GM19468 (cell line): ENCODE results near the gene PLK5.
"Not testable (repeated sequence)": the region's sequence is repeated elsewhere in the genome, so short reads cannot be mapped to it uniquely, and the experiment has no call there.

Experiments used
- ATAC-seq: cut with Tn5 transposase; IDR thresholded peaks from one replicate; pipeline ENCODE4 v1.9.1; 2021; ENCODE audit warnings: mild to moderate bottlenecking, moderate library complexity, moderate number of reproducible peaks; ENCODE audit not compliant: unreplicated experiment; ENCODE audit errors: extremely low read depth

PLK5 gene

DNA sequence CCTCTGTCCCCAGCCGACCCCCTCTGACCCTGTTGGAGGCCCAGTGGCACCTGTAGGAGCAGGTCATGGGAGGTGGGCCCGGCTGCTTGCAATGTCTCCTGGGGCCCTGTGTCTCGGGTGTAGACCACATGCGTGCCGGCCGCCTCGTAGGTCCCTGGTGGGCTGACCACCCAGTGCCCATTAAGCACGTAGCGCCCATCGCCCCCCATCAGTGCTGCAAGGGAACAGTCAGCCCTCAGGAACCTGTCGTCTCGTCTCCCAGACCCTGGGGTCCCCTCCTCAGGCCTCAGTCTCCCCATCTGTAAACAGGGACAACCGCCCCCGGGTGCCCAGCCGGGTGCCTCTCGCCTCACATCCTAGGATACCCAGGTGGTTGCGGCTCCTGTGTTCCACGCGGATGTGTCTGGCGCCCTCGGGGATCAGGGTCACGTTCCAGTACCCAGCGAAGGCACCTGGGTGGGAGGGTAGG lies 16.7 kb upstream of the PLK5 start:
- ATAC-seq, result no peak

DNA sequence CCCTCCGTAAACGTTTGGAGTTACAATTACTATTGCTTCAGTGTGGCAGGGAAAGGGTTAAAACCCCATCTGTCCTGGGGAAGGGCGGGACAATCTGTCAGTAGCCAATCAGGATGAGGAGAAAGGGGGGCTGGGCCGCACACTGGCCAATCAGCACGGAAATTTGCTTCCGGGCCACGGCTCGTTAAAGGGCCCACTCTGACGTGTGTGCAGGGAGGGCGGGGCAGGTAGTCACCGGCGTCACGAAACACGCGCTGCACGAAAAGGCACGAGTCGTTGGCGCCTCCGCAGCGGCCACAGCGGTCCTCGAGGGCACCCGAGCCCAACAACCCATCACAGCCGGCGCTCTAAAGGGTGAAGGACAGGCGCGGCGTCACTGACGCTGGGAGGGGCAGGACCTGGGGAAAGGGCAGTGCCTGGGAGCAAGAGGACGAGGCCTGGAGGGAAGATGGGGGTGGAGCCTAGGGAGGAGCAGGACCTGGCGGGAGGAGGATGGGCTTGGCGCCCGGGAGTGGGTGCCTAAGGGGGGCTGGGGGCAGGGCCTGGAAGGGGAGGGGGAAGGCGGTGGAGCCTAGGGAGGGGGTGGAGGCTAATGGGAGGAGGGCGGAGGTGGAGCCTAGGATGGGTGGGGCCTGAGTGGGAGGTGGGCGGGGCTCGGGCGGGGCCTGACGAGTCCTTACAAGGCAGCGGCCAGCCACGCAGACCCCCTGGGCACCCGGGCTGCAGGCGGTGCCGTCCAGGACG lies 15.9 kb upstream of the PLK5 start:
- no peak for ATAC-seq

DNA sequence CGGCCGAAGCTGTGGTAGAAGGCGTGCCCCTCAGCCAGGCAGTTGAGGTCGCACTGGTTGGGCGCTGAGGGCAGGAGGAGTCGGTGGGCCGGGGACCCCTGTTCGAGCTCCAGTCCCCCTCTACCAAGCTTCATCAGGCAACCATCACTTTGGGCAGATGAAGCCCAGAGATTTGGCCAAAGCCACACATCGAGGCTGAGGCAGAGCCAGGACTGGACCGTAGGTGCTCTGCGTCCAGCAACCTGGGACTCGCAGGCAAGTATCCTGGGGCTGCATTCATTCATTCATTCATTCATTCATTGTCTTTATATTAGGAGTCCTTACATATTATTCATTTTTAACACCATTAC lies 15.4 kb upstream of the PLK5 start:
- ATAC-seq, result no peak

DNA sequence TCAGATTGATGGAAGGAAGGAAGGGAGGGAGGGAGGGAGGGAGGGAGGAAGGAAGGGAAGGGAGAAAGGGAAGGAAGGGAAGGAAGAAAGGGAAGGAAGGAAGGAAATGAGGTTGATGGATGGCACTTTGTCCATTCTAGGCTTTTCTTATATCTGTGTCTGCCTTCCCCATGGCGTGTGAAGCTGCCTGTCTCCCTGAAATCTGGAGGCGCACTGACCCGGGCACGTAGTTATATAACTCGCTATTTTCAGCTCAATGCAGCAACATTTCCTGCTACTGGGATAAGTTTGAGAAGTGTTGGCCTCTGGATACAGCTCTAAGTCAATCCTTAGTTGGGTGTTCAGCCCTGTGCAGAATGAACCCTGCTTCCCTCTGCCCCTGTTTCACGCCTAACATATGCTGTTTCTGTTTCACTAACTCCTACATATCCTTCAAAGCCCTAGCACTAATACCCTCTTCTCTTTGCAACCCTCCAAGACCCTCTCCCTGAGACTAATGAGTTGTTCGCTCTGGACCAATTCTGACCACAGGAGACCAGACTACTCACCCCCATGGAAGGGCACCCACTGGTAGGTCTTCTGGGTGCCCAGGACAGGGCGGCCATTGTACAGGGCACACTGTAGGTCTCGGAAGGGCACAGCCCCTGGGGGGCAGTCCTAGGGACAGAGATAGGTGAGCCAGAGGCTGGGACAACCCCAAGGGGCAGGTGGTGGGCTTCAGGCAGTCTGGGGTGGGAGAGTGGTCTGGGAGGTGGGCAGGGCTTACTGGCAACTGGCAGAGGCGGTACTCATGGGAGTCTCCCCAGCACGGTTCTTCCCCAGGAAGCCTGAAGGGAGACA lies 14.1 kb upstream of the PLK5 start:
- no peak for ATAC-seq

DNA sequence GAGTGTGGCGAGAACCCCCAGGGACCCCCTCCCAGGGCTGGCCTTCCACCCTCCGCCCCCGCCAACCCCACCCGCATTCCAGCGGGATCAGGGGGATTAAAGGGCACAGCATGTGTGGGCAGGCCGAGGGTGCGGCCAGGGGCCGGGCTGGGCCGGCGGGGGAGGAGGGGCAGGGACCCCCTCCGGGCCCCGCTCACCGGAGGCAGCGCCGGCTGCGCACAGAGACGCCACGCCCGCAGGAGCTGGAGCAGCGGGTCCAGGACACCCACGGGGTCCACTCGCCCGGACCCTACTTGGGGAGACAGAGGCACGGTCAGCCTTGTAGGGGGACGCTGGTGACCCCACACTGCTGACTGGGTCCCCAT lies 13.5 kb upstream of the PLK5 start:
- no peak for ATAC-seq

DNA sequence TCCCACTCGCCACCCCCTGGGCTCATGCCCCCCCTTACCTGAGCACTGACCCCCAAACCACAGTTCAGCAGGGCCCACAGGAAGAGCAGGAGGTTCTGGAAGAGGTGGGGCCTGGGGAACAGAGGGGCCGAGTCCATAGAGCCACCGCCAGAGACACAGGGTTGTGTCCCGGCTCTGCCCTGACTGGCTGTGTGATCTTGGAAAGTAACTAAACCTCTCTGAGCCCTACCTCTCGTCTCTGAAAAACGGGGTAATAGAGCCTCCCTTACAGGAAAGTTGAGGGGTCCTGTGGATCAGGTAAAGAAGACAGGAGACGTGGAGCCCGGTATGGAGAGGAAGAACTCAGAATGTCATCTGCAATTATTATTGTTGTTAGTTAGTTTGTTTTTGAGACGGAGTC lies 13.1 kb upstream of the PLK5 start:
- no peak for ATAC-seq

DNA sequence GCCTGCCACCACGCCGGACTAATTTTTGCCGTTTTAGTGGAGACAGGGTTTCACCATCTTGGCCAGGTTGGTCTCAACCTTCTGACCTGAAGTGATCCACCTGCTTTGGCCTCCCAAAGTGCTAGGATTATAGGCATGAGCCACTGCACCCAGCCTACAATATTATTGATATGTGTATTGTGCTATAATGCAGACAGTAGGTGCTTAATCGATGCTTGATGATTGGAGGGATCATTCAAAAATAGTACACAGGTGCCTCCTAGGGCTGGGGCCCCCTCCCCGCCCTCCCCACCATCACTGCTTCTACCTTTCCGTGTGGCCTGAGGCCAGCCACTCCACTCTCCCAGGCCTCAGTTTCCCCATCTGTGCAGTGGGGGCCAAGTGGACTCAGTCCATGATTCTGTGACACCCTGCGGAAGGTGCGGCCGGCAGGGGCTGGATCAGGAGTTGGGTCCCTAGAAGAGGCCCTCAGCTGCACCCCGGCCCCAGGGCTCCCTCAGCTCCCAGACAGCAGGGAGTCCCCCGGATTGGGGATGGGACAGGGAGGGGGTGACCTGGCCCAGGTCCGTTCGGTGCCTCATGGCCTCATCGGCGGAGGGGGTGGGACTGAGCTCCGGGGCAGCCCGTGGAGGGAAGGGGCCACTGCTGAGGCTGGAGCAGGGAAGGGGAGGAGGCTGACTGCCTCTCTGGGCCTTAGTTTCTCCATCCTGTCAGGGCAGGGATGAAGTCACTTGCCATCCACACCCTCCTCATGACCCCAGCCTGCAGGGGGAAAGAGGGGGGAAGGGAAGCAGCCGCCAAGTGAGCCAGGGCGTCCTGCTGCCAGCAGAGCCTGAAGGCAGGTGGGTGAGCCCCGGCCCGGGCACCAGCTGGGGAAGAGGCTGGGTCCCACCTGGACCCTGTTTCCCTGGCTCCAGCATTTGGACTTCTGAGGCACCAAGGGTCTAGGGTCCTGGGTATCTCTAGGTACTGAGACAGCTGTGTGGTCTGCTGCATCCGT lies 12.3 kb upstream of the PLK5 start:
- no peak for ATAC-seq

DNA sequence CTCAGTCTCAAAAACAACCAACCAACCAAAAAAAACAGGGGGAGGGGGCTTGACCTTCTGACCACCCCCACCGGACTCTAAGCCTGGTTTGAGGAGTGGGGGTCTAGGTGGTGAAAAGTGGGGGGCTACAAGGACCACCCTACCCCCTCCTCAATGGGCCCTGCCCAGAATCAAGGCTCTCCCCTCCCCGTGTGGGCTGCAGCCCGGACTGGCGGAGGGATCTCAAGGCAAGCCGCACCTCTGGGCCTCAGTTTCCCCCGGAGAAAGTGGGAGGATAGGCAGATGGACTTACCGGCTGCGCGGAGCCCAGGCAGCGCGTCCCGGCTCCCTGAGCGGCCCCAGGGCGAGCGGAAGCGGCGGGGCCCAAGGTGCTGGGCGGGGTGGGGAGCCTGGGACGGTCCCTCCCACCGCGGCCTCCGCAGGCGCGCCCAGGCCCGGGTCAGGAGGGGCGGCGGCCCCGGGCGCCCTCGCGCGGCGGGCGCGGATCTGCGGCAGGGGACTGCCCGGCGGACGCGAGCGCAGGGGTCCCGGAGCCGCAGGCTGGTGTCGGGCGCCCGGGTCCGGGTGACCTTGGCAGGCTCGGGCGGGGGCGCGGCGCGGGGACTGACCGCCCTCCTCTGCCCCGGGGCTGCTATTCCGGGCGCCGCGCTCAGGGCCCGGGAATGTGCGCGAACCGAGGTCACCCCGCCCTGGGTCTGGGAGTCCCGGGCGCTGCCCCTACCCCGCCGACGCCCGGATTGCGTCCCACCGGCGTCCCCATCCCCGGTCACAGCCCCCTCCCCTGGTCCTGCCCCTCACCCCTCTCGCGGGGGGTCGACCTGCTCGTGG lies 11.0 kb upstream of the PLK5 start, which contains the start of gene ADAMTSL5:
Gene ADAMTSL5, minus strand, starts transcription at position 349 of the 828 bp plus-strand sequence. CDS start 2,076 bp downstream, outside the sequence.
- no peak for ATAC-seq

DNA sequence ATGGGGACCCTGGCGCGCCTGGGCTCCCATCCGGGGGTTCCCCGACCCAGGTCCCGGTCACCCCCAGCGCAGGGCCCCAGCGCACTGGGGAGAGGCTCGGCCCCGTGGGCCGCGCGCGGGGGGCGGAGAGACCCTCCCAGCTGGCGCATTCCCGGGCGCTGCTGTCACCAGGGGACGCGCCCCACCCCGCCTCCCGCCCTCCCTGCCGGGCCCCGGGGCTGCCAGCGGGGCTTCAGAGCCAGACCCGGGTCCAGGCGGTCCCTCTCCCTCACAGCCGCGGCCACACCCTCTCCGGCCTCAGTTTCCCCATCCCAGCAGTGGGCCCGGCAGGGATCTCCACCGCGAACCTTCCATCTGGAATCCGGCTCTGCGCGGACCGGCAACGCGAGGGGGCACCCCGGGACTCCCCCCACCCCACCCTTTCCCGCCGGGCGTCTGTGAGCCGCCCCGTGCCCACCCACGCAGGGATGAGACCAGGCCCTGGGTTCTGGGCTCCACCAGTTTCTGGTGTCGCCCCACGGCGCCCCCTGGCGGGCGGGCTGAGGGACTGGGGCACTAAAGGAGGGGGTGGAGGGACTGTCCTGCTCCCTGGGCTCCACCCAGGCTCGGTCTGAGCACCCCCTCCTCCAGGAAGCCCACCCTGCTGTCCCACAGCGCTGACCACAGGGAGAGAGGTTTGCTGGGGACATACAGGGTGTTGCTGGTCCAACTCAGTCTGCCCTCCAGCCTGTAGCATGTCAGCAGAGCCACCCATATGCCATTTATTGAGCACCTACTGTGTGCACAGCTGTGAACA lies 10.2 kb upstream of the PLK5 start:
- ATAC-seq, result no peak

DNA sequence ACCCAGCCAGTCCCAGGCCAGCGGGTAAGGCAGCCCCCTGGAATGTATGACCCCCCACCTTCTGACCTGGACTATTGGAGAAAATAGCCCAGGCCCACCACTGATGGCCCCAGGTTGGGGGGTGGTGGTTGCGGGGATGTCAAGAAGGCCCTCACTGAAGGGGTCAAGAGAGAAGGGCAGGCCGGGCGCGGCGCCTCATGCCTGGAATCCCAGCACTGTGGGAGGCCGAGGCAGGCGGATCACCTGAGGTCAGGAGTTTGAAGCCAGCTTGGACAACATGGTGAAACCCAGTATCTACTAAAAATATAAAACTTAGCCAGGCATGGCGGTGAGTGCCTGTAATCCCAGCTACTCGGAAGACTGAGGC lies 9.6 kb upstream of the PLK5 start:
- ATAC-seq, result no peak

DNA sequence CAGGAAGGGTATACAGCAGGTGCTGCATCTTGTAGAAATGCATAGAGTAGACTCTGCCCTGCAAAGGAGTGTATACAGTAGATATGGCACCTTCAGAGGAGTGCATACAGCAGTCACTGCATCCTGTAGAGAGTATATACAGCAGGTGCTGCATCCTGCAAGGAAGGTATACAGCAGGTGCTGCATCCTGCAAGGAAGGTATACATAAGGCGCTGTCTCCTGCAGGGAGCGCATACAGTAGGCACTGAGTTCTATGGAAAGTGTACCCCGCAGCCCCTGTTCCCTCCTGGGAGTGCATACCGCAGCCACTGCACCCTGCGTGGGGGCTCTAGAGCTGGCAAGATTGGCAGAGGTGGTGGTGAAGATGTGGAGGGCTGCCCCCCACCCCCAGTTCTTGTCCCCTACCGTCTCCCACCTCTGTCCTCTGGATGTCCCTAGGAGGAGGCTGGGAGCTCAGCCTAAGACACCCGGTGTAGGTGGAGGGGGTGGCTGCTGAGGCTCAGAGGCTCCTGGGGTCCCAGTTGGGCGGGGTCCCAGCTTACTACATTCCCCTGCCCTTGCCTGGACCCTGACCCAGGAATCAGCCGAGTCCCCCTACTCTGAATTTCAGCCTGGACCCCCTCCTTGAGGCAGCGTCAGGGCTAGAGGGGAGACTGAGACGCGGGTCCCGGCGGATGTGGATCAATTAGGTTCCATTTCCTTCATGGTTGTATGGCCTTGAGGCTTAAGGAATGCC lies 8.7 kb upstream of the PLK5 start:
- no peak for ATAC-seq

DNA sequence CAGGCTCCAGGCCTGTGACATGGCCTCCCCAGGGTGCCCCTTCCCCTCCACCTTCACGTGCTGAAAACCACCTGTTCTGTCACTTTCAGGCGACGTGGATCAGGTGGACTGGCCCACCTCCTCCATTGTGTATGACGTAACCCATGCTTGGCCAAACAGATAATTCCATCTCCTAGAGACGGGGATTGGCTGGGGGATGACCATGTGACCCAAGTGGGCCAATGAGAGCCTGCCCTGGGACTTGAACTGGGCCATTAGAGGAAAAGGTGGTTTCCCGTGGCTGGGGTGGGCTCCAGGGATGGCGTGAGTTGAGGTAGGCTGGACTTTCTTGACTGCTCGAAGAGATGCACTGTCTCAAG lies 7.5 kb upstream of the PLK5 start:
- no peak for ATAC-seq

DNA sequence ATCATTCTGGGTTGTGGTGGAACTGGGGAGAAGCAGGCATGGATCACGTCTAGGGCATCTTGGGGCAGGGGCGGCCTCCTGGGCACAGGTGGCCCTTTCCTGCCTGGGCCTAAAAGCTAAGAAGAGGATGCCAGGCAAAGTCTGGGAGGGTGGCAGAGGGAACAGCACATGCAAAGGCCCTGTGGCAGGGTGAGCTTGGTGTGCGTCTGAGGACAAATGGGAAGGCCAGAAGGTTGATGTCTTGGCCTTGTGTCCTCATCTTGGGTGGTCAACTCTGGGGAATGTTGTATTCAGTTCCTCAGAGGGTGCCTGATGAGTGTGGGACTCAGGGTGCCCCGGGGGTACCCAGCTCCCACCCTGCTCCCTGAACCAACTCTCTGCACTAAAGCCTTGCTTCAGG lies 5.4 kb upstream of the PLK5 start:
- ATAC-seq, result no peak

DNA sequence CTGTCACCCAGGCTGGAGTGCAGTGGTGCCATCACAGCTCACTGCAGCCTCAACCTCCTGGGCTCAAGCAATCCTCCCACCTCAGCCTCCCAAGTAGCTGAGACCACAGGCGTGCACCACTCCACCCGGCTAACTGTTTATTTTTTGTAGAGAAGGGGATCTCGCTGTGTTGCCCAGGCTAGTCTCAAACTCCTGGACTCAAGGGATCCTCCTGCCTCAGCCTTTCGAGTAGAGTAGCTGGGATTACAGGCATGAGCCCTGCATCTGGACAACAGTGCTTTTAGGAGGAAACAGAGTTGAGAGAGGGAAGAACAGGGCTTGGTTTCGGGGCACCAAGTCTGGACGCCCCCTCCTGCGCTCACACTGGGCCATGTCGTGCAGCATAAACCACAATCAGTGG lies 4.1 kb upstream of the PLK5 start:
- not testable (repeated sequence) for ATAC-seq

DNA sequence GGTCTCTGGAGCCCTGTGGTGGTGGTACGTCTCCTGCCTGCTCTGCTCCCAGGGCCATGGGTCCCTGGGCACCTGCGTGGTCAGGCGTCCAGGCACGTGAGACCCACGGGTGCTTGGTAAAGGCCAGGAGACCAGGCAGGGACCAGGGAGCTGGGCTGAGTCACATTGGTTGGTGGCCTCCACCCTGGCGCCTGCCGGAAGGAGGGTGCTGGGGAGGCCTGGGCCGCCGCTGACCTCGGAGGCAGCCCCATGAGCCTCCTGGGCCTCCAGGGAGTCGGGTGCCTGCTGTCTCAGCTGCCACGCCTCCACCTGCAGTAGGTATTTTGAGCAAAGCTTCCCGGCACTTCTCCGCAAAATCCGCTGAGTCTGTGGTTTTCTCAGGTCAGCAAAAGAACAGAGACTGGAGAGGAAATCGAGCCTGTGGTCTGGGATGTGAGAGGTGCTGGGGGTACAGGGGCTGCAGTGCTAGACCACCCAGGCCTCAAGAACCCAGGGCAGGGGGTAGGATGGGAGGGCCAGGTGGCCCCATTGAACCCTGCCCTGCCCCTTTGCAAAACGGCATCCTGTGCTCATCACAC lies 3.6 kb upstream of the PLK5 start:
- ATAC-seq, result no peak

DNA sequence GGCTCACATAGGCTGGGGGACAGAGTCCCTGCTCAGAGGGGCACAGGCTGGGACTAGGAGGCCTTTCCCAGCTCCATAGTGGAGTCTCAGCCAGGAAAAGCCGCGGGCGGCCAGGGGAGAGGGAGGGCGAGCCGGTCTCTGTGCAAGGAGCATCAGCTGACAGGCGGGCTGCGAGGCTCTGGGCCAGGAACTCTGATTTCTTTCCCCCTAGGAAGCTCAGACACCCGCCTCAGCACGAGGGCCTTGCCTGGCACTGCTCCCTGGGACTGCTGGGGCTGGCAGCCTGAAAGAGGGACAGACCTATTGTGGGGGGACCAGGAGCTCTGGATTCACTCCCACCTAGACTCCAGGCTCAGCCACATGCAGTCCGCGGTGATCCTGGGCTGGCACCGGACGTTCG lies 2.2 kb upstream of the PLK5 start:
- ATAC-seq, result no peak

DNA sequence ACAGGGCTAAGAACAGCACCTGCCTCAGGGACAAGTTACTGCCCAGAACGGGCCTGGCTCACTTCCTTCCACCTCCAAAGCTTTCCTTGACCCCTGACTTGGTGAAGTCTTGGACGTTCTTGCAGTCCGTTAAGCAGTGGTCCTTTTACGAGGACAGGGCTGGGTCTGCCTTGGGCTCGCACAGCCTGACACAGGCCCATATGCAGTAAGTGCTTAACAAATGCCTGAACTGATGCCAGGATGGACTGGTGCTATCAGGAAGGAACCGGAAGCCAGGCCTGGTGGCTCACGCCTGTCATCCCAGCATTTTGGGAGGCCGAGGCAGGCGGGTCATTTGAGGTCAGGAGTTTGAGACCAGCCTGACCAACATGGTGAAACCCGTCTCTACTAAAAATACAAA lies 1.8 kb upstream of the PLK5 start:
- ATAC-seq, result no peak

DNA sequence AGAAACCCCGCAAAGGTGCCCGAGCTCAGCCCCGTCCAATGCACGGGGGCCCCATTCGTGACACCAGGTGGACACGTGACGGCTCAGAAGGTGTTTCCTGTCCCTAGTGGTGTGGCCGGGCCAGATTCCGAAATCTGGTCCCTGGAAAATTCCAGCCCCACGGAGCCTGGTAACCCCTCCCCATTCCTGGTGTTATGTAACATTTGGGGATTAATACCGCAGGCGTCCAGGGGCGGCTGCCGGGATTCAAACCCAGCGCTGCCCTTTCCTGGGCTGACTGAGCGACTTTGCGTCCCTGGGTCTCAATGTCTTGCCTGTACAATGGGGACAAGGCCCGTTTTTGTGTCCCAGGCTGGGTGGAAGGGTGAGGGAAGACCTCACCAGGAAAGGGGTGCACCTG lies 1.0 kb upstream of the PLK5 start:
- no peak for ATAC-seq
